Activated CD4-positive, alpha-beta T cell treated with anti-CD3 and anti-CD28 coated beads for 36 hours (primary cell): ENCODE data around the gene PTH1R. TPM values are rescaled to one million over a fixed set of nuclear protein-coding genes. Genes with fewer than 3 reads are reported as not detected.
"Not testable (repeated sequence)": the region's sequence is repeated elsewhere in the genome, so short reads cannot be mapped to it uniquely, and the experiment has no call there.

ENCODE experiments used
- ATAC-seq: fragments of 200-7000 bp; cut with Tn5 transposase; one replicate; pipeline ENCODE4 v1.10.0; 2021; ENCODE audit warnings: mild to moderate bottlenecking, moderate library complexity
- CTCF ChIA-PET: fragments of 350-600 bp; sonication (Branson Sonifier 250); formaldehyde crosslinking; loops from one replicate; lab custom pipeline; 2021; ENCODE audit warnings: antibody characterized with exemption; lab: Charles Lee
- POLR2A ChIA-PET: fragments of 350-600 bp; sonication (Branson Sonifier 250); formaldehyde crosslinking; loops from one replicate; lab custom pipeline; 2021; ENCODE audit warnings: antibody characterized with exemption, inconsistent platforms; lab: Charles Lee
- DNase-seq: peaks from one replicate; pipeline ENCODE4 v3.0.0-alpha.2; 2020
- H3K27ac Mint-ChIP-seq: one replicate; pipeline ENCODE4 v1.8.0; 2021; ENCODE audit warnings: mixed read lengths
- H3K27me3 Mint-ChIP-seq: one replicate; pipeline ENCODE4 v1.8.0; 2021; ENCODE audit warnings: mixed read lengths
- H3K36me3 Mint-ChIP-seq: one replicate; pipeline ENCODE4 v1.8.0; 2021; ENCODE audit warnings: low read depth, mixed read lengths
- H3K4me1 Mint-ChIP-seq: one replicate; pipeline ENCODE4 v1.8.0; 2021; ENCODE audit warnings: mixed read lengths
- H3K4me3 Mint-ChIP-seq: one replicate; pipeline ENCODE4 v1.8.0; 2021; ENCODE audit warnings: mild to moderate bottlenecking, moderate library complexity, mixed read lengths
- H3K9me3 Mint-ChIP-seq: one replicate; pipeline ENCODE4 v1.8.0; 2021; ENCODE audit warnings: low read depth, mixed read lengths
- intact Hi-C, 2 experiments: fragments of 100-400 bp; cut with DNase I in 1 of 2; cut with micrococcal nuclease in 1 of 2; formaldehyde crosslinking; loops; one replicate each; pipeline versions ENCODE4 v1.14.2 to v1.15.1; 2022 to 2024; cut with DNase I, micrococcal nuclease
- total RNA-seq, 2 experiments: library from RNA; stranded (reverse); gene quantifications; one replicate each; pipeline ENCODE4 v1.2.3, GENCODE V29; 2021

The PTH1R gene
- total RNA-seq, 2 experiments from 2014 or later = not detected

DNA sequence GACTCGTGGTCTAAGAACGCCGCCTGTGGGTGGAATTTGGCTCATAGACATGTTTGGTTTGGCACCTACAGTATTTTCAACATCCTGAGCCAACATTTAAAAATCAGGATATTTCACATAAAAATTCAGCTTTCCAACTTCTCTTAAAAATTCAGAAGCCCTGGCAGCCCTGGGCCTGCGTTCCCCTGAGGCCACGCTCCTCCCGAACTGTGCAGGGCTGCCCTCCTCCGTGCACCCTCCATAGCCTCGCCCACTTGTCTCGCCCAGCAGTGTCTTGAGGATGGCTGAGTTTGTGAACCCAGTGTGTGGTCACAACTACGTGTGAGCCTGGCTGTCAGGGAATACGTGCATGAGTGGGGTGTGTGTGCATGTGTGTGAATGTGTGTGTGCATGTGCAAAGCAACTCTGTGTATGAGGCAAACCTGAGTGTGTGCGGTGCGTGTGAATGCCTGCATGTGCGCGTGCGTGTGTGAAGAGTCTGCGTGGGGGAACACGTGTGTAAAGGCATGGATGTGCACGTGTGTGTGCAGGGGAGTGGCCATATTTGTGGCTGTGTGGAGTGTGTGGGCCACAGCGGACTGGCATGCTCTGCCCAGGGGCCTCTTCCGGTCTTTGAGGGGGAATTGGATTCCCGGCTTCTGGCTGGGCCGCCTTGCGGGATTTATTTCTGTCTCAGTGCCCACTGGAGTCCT is 30.9 kb downstream of the PTH1R start:
- Mint-ChIP-seq H3K27ac (no peak overlapping the region), H3K4me1 (peaks cover 9% of the 10 kb centered on the region), H3K4me3 (no peak overlapping the region), H3K36me3 (peaks cover 1% of the 10 kb centered on the region), H3K9me3 (no peaks in the 10 kb centered on the region), H3K27me3 (no peaks in the 10 kb centered on the region)
- ChIA-PET CTCF (interaction anchor here (0.6 to 2.2 kb wide), 11 partner anchors 11 to 416 kb away, joined by 3 to 9 read pairs (median 5); no protein-coding TSS in a partner anchor), POLR2A (no interaction called here)
- intact Hi-C loops = loop anchor here in 1 of 2 experiments (2.0 kb wide), 1 partner anchor 60 kb away; no protein-coding TSS in a partner anchor
- ATAC-seq (no peak), DNase-seq (no peak)

DNA sequence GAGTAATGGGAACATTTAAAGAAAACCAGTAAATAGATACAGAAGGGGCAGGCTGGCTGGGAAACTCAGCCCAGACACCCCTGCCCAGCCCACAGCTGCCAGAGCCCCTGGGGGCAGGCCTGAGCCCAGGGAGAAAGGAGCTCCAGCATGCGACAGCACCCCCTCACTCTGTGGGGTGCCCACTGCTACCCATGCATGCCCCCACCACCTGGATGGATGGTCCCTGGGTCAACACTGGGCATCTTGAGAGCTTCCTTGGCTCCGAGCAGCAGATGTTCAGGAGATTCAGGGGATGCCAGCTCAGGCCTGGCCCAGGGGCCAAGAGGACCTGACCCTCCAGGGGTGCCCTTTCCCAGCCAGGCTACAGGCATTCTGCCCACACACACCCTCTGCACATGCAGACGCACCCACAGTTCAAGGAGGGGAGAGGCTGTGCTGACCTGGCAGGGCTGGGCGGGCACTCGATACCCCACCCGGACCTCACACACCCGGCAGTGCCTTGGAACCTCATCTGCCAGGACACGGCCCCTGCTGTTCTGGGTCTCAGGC is 31.5 kb downstream of the PTH1R start:
- intact Hi-C loops = loop anchor here (1.0 to 2.0 kb wide), 3 partner anchors 43 to 204 kb away; no protein-coding TSS in a partner anchor
- CTCF ChIA-PET = interaction anchor here (0.6 to 2.2 kb wide), 26 partner anchors 9 to 422 kb away, joined by 3 to 15 read pairs (median 5); no protein-coding TSS in a partner anchor
- peaks cover 3% of the 10 kb centered on the region for H3K36me3 Mint-ChIP-seq
- H3K27me3 Mint-ChIP-seq = no peaks in the 10 kb centered on the region
- no peak overlapping the region for H3K27ac Mint-ChIP-seq
- ATAC-seq (no peak), DNase-seq (no peak)
- H3K4me3 Mint-ChIP-seq = no peak overlapping the region
- POLR2A ChIA-PET = interaction anchor here (0.7 to 0.9 kb wide), 2 partner anchors 49 to 267 kb away, joined by 3 read pairs; no protein-coding TSS in a partner anchor
- H3K4me1 Mint-ChIP-seq = peaks cover 15% of the 10 kb centered on the region
- H3K9me3 Mint-ChIP-seq = no peaks in the 10 kb centered on the region

DNA sequence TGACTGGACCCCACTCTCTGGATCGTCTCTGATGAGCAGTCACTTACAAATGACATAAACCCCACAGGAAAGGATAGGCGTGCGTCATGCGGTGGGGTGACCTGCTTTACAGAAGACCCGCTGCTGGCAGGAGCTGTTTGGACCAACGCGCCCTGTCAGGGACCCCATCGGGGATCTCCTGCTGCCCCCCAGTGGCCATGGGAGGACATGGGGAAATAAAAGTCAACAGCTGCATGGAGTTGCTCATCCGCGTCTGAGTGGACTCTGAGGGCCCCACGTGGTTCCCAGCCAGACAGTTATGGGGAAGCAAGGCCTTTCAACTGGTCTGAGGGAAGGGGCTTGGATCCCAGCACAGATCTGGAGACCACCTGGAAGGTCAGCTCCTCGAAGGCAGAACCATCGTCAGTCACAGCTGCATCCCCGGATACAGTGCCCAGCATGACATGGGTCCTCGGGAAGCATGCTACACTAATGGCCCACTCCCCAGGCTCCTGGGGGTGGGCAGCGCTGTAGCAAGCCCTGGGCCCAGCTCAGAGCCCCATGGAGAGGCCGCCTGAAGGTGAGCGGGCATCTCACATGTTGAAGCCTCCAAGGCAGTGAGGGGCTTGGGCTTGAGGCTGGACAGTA is 32.1 kb downstream of the PTH1R start:
- H3K9me3 Mint-ChIP-seq = no peaks in the 10 kb centered on the region
- peaks cover 3% of the 10 kb centered on the region for H3K36me3 Mint-ChIP-seq
- H3K27me3 Mint-ChIP-seq = no peaks in the 10 kb centered on the region
- POLR2A ChIA-PET = interaction anchor here (0.7 to 0.9 kb wide), 2 partner anchors 49 to 268 kb away, joined by 3 read pairs; no protein-coding TSS in a partner anchor
- peaks cover 18% of the 10 kb centered on the region for H3K4me1 Mint-ChIP-seq
- intact Hi-C loops = loop anchor here (1.0 to 2.0 kb wide), 3 partner anchors 43 to 204 kb away; no protein-coding TSS in a partner anchor
- DNase-seq (peak; percentile 91), ATAC-seq (peak; percentile 96)
- H3K4me3 Mint-ChIP-seq = no peak overlapping the region
- CTCF ChIA-PET = interaction anchor here (0.6 to 2.2 kb wide), 35 partner anchors 9 to 1416 kb away, joined by 3 to 15 read pairs (median 4); no protein-coding TSS in a partner anchor
- H3K27ac Mint-ChIP-seq = no peak overlapping the region

DNA sequence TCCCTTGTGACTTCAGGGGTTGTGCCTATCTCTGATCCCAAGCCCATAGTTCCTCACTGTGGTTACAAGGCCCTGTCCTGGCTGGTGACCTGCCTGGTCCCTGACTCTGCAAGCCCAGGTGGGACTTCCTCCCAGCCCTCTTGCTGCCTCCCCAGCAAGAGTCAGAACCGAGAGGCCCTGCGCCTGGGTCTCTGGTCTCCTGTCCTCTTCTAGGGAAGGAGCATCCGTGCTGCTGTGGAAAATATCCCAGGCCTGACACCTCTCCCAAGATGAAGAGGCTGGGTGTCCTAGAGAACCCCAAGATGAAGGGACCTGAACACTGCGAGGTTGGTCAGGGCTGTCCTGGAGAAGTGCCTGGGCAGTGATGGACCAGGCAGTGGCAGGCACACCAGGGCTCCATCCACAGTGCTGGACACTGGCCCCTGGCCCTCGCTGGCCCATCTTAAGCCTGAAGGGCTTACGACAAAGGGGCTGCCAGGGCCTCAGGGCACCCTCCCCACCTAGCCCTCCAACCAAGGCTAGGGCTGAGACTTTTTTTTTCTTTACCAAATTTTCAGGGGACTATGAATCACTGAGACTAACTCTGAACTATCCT is 32.7 kb downstream of the PTH1R start:
- CTCF ChIA-PET = interaction anchor here (0.6 to 2.2 kb wide), 26 partner anchors 9 to 1416 kb away, joined by 3 to 15 read pairs (median 4); no protein-coding TSS in a partner anchor
- H3K9me3 Mint-ChIP-seq = no peaks in the 10 kb centered on the region
- H3K4me3 Mint-ChIP-seq = no peak overlapping the region
- DNase-seq (no peak), ATAC-seq (no peak)
- POLR2A ChIA-PET = interaction anchor here (0.9 kb wide), 1 partner anchor 48 kb away, joined by 3 read pairs; no protein-coding TSS in a partner anchor
- peaks cover 5% of the 10 kb centered on the region for H3K36me3 Mint-ChIP-seq
- H3K27me3 Mint-ChIP-seq = no peaks in the 10 kb centered on the region
- H3K27ac Mint-ChIP-seq = no peak overlapping the region
- H3K4me1 Mint-ChIP-seq = peaks cover 20% of the 10 kb centered on the region
- intact Hi-C loops = no loop called here

DNA sequence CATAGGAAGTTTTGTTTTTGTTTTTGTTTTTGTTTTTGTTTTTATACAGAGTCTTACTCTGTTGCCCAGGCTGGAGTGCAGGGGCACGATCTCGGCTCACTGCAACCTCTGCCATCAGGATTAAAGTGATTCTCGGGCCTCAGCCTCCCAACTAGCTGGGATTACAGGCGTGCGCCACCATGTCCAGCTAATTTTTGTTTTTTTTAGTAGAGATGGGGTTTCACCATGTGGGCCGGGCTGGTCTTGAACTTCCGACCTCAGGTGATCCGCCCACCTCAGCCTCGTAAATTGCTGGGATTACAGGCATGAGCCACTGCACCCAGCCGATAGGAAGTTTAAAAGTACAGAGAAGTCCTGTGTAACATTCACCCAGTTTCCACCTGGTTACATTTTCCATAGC is 33.4 kb downstream of the PTH1R start:
- ATAC-seq, H3K4me3 Mint-ChIP-seq, H3K36me3 Mint-ChIP-seq, H3K27ac Mint-ChIP-seq, intact Hi-C loops, POLR2A ChIA-PET, H3K9me3 Mint-ChIP-seq, H3K27me3 Mint-ChIP-seq, DNase-seq: not testable (repeated sequence)
- CTCF ChIA-PET = interaction anchor here (0.6 to 1.7 kb wide), 3 partner anchors 12 to 231 kb away, joined by 3 to 6 read pairs (median 3); no protein-coding TSS in a partner anchor
- H3K4me1 Mint-ChIP-seq = peaks cover 26% of the 10 kb centered on the region

DNA sequence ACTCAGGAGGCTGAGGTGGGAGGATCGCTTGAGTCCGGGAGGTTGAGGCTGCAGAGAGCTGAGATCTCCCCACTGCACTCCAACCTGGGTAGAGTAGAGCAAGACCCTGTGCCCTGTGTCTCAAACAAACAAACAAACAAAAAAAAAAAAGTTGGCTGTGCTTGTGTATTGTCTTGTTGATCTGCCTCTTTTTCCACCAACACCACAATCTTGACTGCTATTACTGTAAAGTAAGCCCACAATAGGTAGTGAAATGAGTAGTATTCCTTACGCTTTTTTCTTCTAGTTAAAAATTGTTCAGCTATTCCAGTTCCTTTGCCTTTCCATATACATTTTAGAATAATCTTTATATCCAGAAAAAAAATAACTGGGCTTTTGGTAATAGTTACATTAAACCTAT is 35.5 kb downstream of the PTH1R start:
- Mint-ChIP-seq H3K27me3 (no peaks in the 10 kb centered on the region), H3K9me3 (no peaks in the 10 kb centered on the region), H3K36me3 (peaks cover 18% of the 10 kb centered on the region), H3K4me3 (no peak overlapping the region), H3K27ac (no peak overlapping the region), H3K4me1 (peaks cover 33% of the 10 kb centered on the region)
- CTCF ChIA-PET = interaction anchor here (0.6 to 1.6 kb wide), 7 partner anchors 13 to 402 kb away, joined by 3 to 4 read pairs (median 3); no protein-coding TSS in a partner anchor
- ATAC-seq (no peak), DNase-seq (no peak)
- intact Hi-C loops = no loop called here
- POLR2A ChIA-PET = interaction anchor here (0.6 to 0.7 kb wide), 2 partner anchors 46 to 62 kb away, joined by 8 to 10 read pairs; no protein-coding TSS in a partner anchor

DNA sequence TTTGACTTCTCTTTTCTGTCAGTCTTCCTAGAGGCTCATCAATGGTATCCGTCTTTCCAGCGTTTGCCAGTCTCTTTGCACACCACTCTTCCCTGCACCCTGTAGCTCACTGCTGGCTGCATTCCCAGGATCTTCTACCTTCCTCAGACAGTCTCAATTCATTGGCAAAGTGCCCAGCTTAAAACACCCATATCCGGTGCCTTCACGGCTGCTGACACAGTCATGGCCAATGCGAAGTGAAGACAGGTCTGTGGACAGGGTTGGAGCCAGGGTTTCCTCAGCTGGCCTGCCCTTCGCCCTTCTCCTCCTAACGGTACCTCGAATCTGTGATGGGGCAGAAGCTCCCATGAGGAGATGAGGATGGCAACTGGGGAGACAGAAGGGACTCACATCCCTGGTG is 36.1 kb downstream of the PTH1R start:
- intact Hi-C loops = no loop called here
- DNase-seq (no peak), ATAC-seq (no peak)
- H3K27me3 Mint-ChIP-seq = no peaks in the 10 kb centered on the region
- POLR2A ChIA-PET = interaction anchor here (0.6 to 0.7 kb wide), 2 partner anchors 45 to 63 kb away, joined by 8 to 10 read pairs; no protein-coding TSS in a partner anchor
- no peak overlapping the region for H3K27ac Mint-ChIP-seq
- CTCF ChIA-PET = interaction anchor here (0.6 to 1.6 kb wide), 6 partner anchors 13 to 206 kb away, joined by 3 to 4 read pairs (median 4); no protein-coding TSS in a partner anchor
- peaks cover 33% of the 10 kb centered on the region for H3K4me1 Mint-ChIP-seq
- H3K36me3 Mint-ChIP-seq = peaks cover 24% of the 10 kb centered on the region
- no peak overlapping the region for H3K4me3 Mint-ChIP-seq
- H3K9me3 Mint-ChIP-seq = no peaks in the 10 kb centered on the region

DNA sequence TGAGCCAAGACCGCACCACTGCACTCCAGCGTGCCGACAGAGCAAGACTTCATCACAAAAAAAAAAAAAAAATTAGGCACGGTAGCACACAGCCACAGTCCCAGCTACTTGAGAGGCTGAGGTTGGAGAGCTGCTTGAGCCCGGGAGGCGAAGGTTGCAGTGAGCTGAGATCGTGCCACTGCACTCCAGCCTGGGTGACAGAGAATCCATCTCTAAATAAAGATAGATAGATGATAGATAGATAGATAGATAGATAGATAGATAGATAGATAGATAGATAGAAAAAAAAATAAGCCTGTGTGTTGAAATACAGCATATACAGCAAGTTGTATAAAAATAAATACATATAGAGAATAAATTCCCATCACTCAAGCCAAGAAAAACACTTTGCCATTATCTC is 37.3 kb downstream of the PTH1R start:
- intact Hi-C loops = no loop called here
- no peak overlapping the region for H3K27ac Mint-ChIP-seq
- H3K36me3 Mint-ChIP-seq = peaks cover 34% of the 10 kb centered on the region
- DNase-seq = no peak
- POLR2A ChIA-PET = interaction anchor here (0.6 kb wide), 1 partner anchor 195 kb away, joined by 4 read pairs; no protein-coding TSS in a partner anchor
- H3K4me3 Mint-ChIP-seq = no peak overlapping the region
- ATAC-seq = no peak
- H3K4me1 Mint-ChIP-seq = peaks cover 28% of the 10 kb centered on the region
- CTCF ChIA-PET = interaction anchor here (1.1 kb wide), 1 partner anchor 48 kb away, joined by 3 read pairs; no protein-coding TSS in a partner anchor
- no peaks in the 10 kb centered on the region for H3K9me3 Mint-ChIP-seq
- no peaks in the 10 kb centered on the region for H3K27me3 Mint-ChIP-seq

DNA sequence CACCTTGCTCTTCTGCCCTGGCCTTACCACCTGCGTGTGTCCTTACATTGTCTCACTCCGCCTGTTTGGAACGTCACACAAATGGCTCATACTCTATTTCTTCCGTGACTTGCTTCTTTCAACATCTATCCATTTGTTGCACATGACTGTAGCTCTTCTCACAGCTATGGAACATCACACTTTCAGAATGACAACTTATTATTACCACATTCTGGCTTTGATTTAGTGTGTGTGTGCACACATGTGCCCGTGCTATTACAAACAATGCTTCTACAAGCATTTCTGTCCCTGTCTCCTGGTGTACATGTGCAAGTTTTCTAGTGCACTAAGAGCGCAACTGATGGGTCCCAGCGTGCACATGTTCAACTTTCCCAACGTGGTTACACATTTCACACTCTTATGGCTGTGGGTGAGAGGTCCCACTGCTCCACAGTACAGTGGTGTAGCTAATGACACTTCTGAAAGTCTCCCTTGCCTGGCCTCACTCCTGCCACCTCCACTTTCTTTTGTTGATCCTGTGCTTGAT is 37.8 kb downstream of the PTH1R start:
- Mint-ChIP-seq H3K27me3 (no peaks in the 10 kb centered on the region), H3K27ac (no peak overlapping the region), H3K4me1 (peaks cover 28% of the 10 kb centered on the region), H3K9me3 (no peaks in the 10 kb centered on the region), H3K4me3 (no peak overlapping the region), H3K36me3 (peaks cover 39% of the 10 kb centered on the region)
- DNase-seq (no peak), ATAC-seq (peak; percentile 69)
- intact Hi-C loops = no loop called here
- POLR2A ChIA-PET = interaction anchor here (0.9 kb wide), 1 partner anchor 65 kb away, joined by 3 read pairs; no protein-coding TSS in a partner anchor
- CTCF ChIA-PET = interaction anchor here (1.1 kb wide), 1 partner anchor 48 kb away, joined by 3 read pairs; no protein-coding TSS in a partner anchor

DNA sequence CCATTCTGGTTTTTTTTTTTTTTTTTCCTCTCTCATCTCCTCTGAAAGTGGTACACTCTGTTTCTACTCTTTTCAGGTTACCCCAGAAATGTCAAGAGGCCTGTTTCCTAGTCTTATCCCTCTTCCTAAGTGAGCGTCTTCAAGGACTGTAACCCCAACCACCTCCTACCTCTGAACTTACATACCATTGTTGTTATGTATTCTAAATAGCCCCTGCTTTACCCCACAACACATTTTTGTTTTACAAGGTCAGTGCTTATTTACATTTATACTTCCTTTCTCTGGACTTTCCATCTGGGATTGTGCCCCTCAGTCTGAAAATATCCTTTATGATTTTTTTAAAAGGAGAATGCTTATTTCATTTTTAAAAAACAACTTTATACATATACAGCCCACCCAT is 38.8 kb downstream of the PTH1R start:
- Mint-ChIP-seq H3K27me3 (no peaks in the 10 kb centered on the region), H3K4me3 (no peak overlapping the region), H3K36me3 (peaks cover 48% of the 10 kb centered on the region), H3K27ac (peak overlapping the region; percentile 42), H3K9me3 (no peaks in the 10 kb centered on the region), H3K4me1 (peaks cover 28% of the 10 kb centered on the region)
- CTCF ChIA-PET = no interaction called here
- intact Hi-C loops = no loop called here
- POLR2A ChIA-PET = no interaction called here
- ATAC-seq (no peak), DNase-seq (no peak)
